DND-41 (cell line): ENCODE results near the gene ZG16B.

Experiments
- EZH2 ChIP-seq: IDR thresholded peaks from 3 replicates; pipeline ENCODE4 v1.6.1; 2012; ENCODE audit warnings: borderline replicate concordance, low read depth, mild to moderate bottlenecking, moderate library complexity, low read length, inconsistent platforms; ENCODE audit not compliant: severe bottlenecking
- TF ChIP-seq, protein P1 (sequence below): IDR thresholded peaks from 2 replicates; pipeline ENCODE4 v1.5.1; 2012; ENCODE audit warnings: borderline replicate concordance, low read length, moderate library complexity, mild to moderate bottlenecking; ENCODE audit not compliant: poor library complexity, severe bottlenecking; ENCODE audit errors: extremely low read depth

DNA sequence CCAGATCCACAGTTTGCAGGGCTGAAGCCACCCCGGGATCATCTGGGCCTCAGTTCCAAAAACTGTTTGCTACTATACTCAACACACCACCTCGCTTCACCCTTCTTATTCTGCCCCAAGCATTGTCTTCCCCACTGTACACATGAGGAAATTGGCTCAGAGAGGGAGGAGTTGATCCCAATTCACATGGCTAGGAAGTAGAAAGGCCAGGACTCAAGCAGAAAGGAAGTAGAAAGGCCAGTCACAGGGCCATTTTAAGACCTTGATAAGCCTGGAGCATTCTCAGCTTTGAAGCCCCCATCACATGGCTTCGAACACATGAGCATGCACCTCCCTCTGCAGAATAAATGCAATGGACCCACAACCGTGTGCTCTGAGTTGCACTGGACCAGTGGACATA is 35.5 kb downstream of the ZG16B start:
- TF ChIP-seq, protein P1, sequence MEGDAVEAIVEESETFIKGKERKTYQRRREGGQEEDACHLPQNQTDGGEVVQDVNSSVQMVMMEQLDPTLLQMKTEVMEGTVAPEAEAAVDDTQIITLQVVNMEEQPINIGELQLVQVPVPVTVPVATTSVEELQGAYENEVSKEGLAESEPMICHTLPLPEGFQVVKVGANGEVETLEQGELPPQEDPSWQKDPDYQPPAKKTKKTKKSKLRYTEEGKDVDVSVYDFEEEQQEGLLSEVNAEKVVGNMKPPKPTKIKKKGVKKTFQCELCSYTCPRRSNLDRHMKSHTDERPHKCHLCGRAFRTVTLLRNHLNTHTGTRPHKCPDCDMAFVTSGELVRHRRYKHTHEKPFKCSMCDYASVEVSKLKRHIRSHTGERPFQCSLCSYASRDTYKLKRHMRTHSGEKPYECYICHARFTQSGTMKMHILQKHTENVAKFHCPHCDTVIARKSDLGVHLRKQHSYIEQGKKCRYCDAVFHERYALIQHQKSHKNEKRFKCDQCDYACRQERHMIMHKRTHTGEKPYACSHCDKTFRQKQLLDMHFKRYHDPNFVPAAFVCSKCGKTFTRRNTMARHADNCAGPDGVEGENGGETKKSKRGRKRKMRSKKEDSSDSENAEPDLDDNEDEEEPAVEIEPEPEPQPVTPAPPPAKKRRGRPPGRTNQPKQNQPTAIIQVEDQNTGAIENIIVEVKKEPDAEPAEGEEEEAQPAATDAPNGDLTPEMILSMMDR, result no peak
- TF ChIP-seq EZH2, result no peak
